ENCODE data around the gene RBM19.

RBM19 gene

GRCh38 chr12:113889891-113890581 lies 76.1 kb downstream of the RBM19 start:
- no peak for DNase-seq (ENCODE audit: low spot score)
- POLR2A ChIA-PET (ENCODE audit: low non-redundant PET): no interaction called here
- no peak for TF ChIP-seq CTCF (conservative IDR thresholded peaks at IDR 0.05; ENCODE audit: low read depth)
- CTCF ChIA-PET: no interaction called here
- no peak overlapping the region for H3K27ac ChIP-seq

- no peak for TF ChIP-seq CTCF (conservative IDR thresholded peaks at IDR 0.05; ENCODE audit: low read depth)
- CTCF ChIA-PET: no interaction called here
- no peak for DNase-seq (ENCODE audit: low spot score)
- POLR2A ChIA-PET (ENCODE audit: low non-redundant PET): no interaction called here
- H3K27ac ChIP-seq: no peak overlapping the region
Measured at GRCh38 chr12:113889076-113889475, 77.0 kb downstream of the RBM19 start.

GRCh38 chr12:113888435-113888834 lies 77.7 kb downstream of the RBM19 start:
- ChIA-PET POLR2A (ENCODE audit: low non-redundant PET) (no interaction called here), CTCF (no interaction called here)
- no peak for TF ChIP-seq CTCF (conservative IDR thresholded peaks at IDR 0.05; ENCODE audit: low read depth)
- no peak for DNase-seq (ENCODE audit: low spot score)
- H3K27ac ChIP-seq: no peak overlapping the region

GRCh38 chr12:113887906-113888305 lies 78.2 kb downstream of the RBM19 start:
- no peak overlapping the region for H3K27ac ChIP-seq
- TF ChIP-seq CTCF (conservative IDR thresholded peaks at IDR 0.05; ENCODE audit: low read depth): no peak
- POLR2A ChIA-PET (ENCODE audit: low non-redundant PET): no interaction called here
- CTCF ChIA-PET: no interaction called here
- DNase-seq (ENCODE audit: low spot score): no peak

- no peak for TF ChIP-seq CTCF (conservative IDR thresholded peaks at IDR 0.05; ENCODE audit: low read depth)
- DNase-seq (ENCODE audit: low spot score): no peak
- POLR2A ChIA-PET (ENCODE audit: low non-redundant PET): no interaction called here
- CTCF ChIA-PET: no interaction called here
- H3K27ac ChIP-seq: no peak overlapping the region
Measured at GRCh38 chr12:113886721-113887120, 79.4 kb downstream of the RBM19 start.

- TF ChIP-seq CTCF (conservative IDR thresholded peaks at IDR 0.05; ENCODE audit: low read depth): no peak
- no peak for DNase-seq (ENCODE audit: low spot score)
- POLR2A ChIA-PET (ENCODE audit: low non-redundant PET): no interaction called here
- H3K27ac ChIP-seq: no peak overlapping the region
- CTCF ChIA-PET: no interaction called here
Measured at GRCh38 chr12:113884392-113884791, 81.7 kb downstream of the RBM19 start.
